Fibroblast of skin of scalp (primary cell): Measurements from ENCODE around the gene GAN. TPM values are rescaled to one million over a fixed set of nuclear protein-coding genes. Genes with fewer than 3 reads are reported as not detected.

Experiments used
- DNase-seq: peaks from one replicate; pipeline ENCODE4 v3.0.0-alpha.2; 2013
- polyA plus RNA-seq, 2 experiments: library from polyadenylated mRNA; unstranded; fragments of 120-200 nt; gene quantifications; one replicate each; pipeline ENCODE4 v1.2.1, GENCODE V29; 2013; ENCODE audit not compliant: insufficient read length in 2 of 2

GAN gene
- 2.6 TPM for polyA plus RNA-seq (2013, experiment 1 of 2; ENCODE audit: insufficient read length)
- polyA plus RNA-seq (2013, experiment 2 of 2; ENCODE audit: insufficient read length): 2.8 TPM

- DNase-seq: peak; percentile 95
Measured at GRCh38 chr16:81314603-81315270, at the start of gene GAN. Gene GAN, plus strand, starts transcription at chr16:81314962. Its CDS starts 152 bp downstream, at chr16:81315114.

- DNase-seq: no peak
Measured at GRCh38 chr16:81265052-81265451, 49.7 kb upstream of the GAN start.

GRCh38 chr16:81265658-81266451 is 48.9 kb upstream of the GAN start:
- DNase-seq: peak; percentile 5

GRCh38 chr16:81266680-81267095 is 48.1 kb upstream of the GAN start:
- DNase-seq: no peak

GRCh38 chr16:81268509-81268908 is 46.3 kb upstream of the GAN start:
- no peak for DNase-seq

GRCh38 chr16:81273223-81273950 is 41.4 kb upstream of the GAN start:
- DNase-seq: no peak

- no peak for DNase-seq
Measured at GRCh38 chr16:81275064-81275532, 39.7 kb upstream of the GAN start.

- no peak for DNase-seq
Measured at GRCh38 chr16:81275795-81276194, 39.0 kb upstream of the GAN start.

- no peak for DNase-seq
Measured at GRCh38 chr16:81276323-81276722, 38.4 kb upstream of the GAN start.

- no peak for DNase-seq
Measured at GRCh38 chr16:81277541-81278080, 37.2 kb upstream of the GAN start.

- DNase-seq: no peak
Measured at GRCh38 chr16:81278526-81278925, 36.2 kb upstream of the GAN start.

GRCh38 chr16:81279392-81279791 is 35.4 kb upstream of the GAN start:
- peak; percentile 34 for DNase-seq

- DNase-seq: no peak
Measured at GRCh38 chr16:81280393-81280792, 34.4 kb upstream of the GAN start.

GRCh38 chr16:81283044-81283443 is 31.7 kb upstream of the GAN start:
- no peak for DNase-seq

GRCh38 chr16:81284995-81285600 is 29.7 kb upstream of the GAN start:
- no peak for DNase-seq

- no peak for DNase-seq
Measured at GRCh38 chr16:81286190-81286589, 28.6 kb upstream of the GAN start.

- no peak for DNase-seq
Measured at GRCh38 chr16:81291117-81291516, 23.6 kb upstream of the GAN start.

GRCh38 chr16:81292936-81293335 is 21.8 kb upstream of the GAN start:
- no peak for DNase-seq

- DNase-seq: no peak
Measured at GRCh38 chr16:81293909-81294802, 20.6 kb upstream of the GAN start.

- no peak for DNase-seq
Measured at GRCh38 chr16:81296631-81297030, 18.1 kb upstream of the GAN start.

- no peak for DNase-seq
Measured at GRCh38 chr16:81307770-81308169, 7.0 kb upstream of the GAN start.
